Mesothelial cell of epicardium (in vitro differentiated cells): ENCODE measurements around the gene SDR42E2. TPM values are rescaled to one million over a fixed set of nuclear protein-coding genes. Genes with fewer than 3 reads are reported as not detected.
A peak's percentile ranks its signal among the peaks of the same experiment; 100 is the strongest.

Experiments
- DNase-seq, 2 experiments: peaks; one replicate each; pipeline ENCODE4 v3.0.0; 2021; ENCODE audit warnings: low spot score in 2 of 2; ENCODE audit not compliant: unreplicated experiment in 2 of 2
- H3K27ac Mint-ChIP-seq: 2 replicates; pipeline ENCODE4 v1.8.0; 2021; ENCODE audit warnings: mixed read lengths
- H3K27me3 Mint-ChIP-seq: 2 replicates; pipeline ENCODE4 v1.8.0; 2021; ENCODE audit warnings: low read depth, mixed read lengths
- H3K36me3 Mint-ChIP-seq: 2 replicates; pipeline ENCODE4 v1.8.0; 2021; ENCODE audit warnings: mixed read lengths
- H3K4me1 Mint-ChIP-seq: 2 replicates; pipeline ENCODE4 v1.8.0; 2021; ENCODE audit warnings: mixed read lengths
- H3K4me3 Mint-ChIP-seq: 2 replicates; pipeline ENCODE4 v1.8.0; 2021; ENCODE audit warnings: mild to moderate bottlenecking, moderate library complexity, mixed read lengths
- H3K9me3 Mint-ChIP-seq: 2 replicates; pipeline ENCODE4 v1.8.0; 2021; ENCODE audit warnings: mixed read lengths
- CTCF ChIP-seq: fragments of 200-600 bp; sonication (generic); IDR thresholded peaks from one replicate; pipeline ENCODE4 v1.5.0; 2021; ENCODE audit warnings: antibody characterized with exemption; ENCODE audit not compliant: unreplicated experiment
- total RNA-seq: library from RNA; stranded (reverse); gene quantifications from 3 replicates; pipeline ENCODE4 v1.2.1, GENCODE V29; 2021

Gene SDR42E2
- total RNA-seq, 1 donor from 2014 or later, result 0.09 TPM

GRCh38 chr16:22202261-22202637 lies 39.9 kb downstream of the SDR42E2 start:
- no peak for TF ChIP-seq CTCF
- H3K36me3 Mint-ChIP-seq, result no peaks in the 10 kb centered on the region
- H3K4me3 Mint-ChIP-seq, result no peak overlapping the region

GRCh38 chr16:22203091-22203490 lies 40.8 kb downstream of the SDR42E2 start:
- no peaks in the 10 kb centered on the region for H3K36me3 Mint-ChIP-seq
- TF ChIP-seq CTCF, result no peak
- no peak overlapping the region for H3K4me3 Mint-ChIP-seq
- peaks cover 14% of the 10 kb centered on the region for H3K4me1 Mint-ChIP-seq
- no peaks in the 10 kb centered on the region for H3K9me3 Mint-ChIP-seq
- H3K27me3 Mint-ChIP-seq, result no peaks in the 10 kb centered on the region
- no peak for DNase-seq
- H3K27ac Mint-ChIP-seq, result no peak overlapping the region

More at GRCh38 chr16:22202261-22202637, 39.9 kb downstream of the SDR42E2 start:
- no peaks in the 10 kb centered on the region for H3K9me3 Mint-ChIP-seq
- no peak for DNase-seq
- H3K27ac Mint-ChIP-seq, result no peak overlapping the region
- H3K27me3 Mint-ChIP-seq, result no peaks in the 10 kb centered on the region
- peaks cover 6% of the 10 kb centered on the region for H3K4me1 Mint-ChIP-seq

GRCh38 chr16:22204091-22204655 lies 41.9 kb downstream of the SDR42E2 start:
- no peak for TF ChIP-seq CTCF
- no peak overlapping the region for H3K27ac Mint-ChIP-seq
- H3K4me1 Mint-ChIP-seq, result peaks cover 14% of the 10 kb centered on the region
- no peaks in the 10 kb centered on the region for H3K36me3 Mint-ChIP-seq
- no peaks in the 10 kb centered on the region for H3K27me3 Mint-ChIP-seq
- DNase-seq, result no peak
- no peak overlapping the region for H3K4me3 Mint-ChIP-seq
- H3K9me3 Mint-ChIP-seq, result no peaks in the 10 kb centered on the region

GRCh38 chr16:22205577-22206012 lies 43.3 kb downstream of the SDR42E2 start:
- peaks cover 14% of the 10 kb centered on the region for H3K4me1 Mint-ChIP-seq
- H3K4me3 Mint-ChIP-seq, result peak overlapping the region; percentile 89
- H3K36me3 Mint-ChIP-seq, result peaks cover 2% of the 10 kb centered on the region
- no peaks in the 10 kb centered on the region for H3K9me3 Mint-ChIP-seq
- DNase-seq, result no peak
- no peaks in the 10 kb centered on the region for H3K27me3 Mint-ChIP-seq
- no peak for TF ChIP-seq CTCF
- H3K27ac Mint-ChIP-seq, result peak overlapping the region; percentile 81

- peak; percentile 71 for TF ChIP-seq CTCF
- Mint-ChIP-seq H3K4me1 (peaks cover 14% of the 10 kb centered on the region), H3K9me3 (no peaks in the 10 kb centered on the region), H3K36me3 (peaks cover 3% of the 10 kb centered on the region), H3K27me3 (no peaks in the 10 kb centered on the region), H3K4me3 (peak within 1 kb of the TSS; percentile 89), H3K27ac (peak within 1 kb of the TSS; percentile 85)
- DNase-seq, result peak; percentile 81 to 83
These were observed 43.9 kb downstream of the SDR42E2 start, which contains the start of gene EEF2K for GRCh38 chr16:22206013-22206841. Gene EEF2K (plus strand): TSS chr16:22206278. CDS start chr16:22225730, 19,452 bp downstream.
